Measurements from ENCODE around the gene CCNI2.

The CCNI2 gene

GRCh38 chr5:132766020-132766805, 19.0 kb downstream of the CCNI2 start:
- no peak for DNase-seq

DNA sequence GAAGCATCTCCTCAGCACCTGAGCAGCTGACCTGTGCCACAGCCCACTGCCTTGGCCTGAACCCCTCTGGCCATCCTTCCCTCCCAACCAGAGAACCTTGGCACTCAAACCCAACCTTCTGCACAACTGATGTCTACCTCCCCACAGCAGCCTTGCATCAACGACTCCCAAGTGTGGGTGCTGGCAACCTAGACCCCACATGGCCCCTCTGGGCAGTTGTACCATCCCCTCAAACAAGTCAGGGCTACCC, 19.5 kb downstream of the CCNI2 start:
- no peak for DNase-seq

DNA sequence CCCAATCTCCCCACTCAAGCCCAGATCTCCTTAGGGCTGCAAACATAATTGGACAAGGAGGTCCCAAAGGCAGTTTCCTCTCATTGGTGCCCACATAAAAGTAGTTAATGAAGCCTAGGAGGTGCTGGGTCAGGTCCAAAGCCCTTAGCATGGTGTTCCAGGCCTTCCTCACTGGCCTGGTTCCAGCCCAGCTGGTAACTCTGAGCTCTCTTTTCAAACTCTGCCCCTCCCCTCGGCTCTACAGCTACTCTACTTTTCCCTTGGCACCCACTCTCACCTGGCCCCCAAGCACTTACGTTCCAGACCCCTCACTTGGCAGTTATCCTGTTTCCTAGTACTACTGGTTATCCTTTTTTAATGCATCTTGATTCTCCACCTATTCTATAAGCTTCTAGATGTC, 19.9 kb downstream of the CCNI2 start:
- no peak for DNase-seq

GRCh38 chr5:132768485-132768868, 21.3 kb downstream of the CCNI2 start:
- DNase-seq = no peak

DNA sequence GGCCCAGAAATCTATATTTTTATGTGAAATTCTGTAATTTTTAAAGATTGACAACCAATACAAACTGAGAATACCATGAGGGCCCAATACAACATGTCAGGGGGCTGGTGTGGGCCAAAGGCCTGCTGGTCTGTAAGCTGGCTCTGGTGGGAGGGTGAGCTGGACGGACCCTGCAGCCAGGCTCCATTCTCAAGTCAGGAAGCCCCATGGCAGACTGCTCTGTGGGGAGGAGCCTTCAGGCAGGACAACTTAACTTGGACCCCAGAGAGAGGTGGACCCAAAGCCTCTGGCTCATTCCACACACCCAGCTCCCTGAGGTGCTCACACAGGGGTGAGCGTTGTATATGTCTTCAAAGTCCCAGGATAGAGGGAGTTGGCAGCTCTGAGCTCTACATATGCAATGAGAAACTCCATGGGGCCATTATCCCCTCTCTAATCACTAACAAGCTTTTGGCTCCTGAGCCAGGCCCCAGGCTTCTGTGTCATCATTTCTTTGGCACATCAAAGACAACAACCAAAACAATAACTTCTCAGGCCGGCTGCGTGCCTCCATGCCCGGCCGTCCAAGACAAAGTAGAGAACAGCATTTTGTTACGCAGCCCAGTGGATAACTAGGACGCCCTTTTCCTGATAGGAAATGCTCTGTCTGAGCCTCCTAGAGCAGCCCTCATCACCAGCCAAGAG, 23.4 kb downstream of the CCNI2 start:
- DNase-seq = no peak

GRCh38 chr5:132771503-132771998, 24.3 kb downstream of the CCNI2 start:
- DNase-seq = no peak

GRCh38 chr5:132772291-132773070, 25.3 kb downstream of the CCNI2 start:
- DNase-seq = no peak

GRCh38 chr5:132773114-132773513, 25.9 kb downstream of the CCNI2 start:
- no peak for DNase-seq

DNA sequence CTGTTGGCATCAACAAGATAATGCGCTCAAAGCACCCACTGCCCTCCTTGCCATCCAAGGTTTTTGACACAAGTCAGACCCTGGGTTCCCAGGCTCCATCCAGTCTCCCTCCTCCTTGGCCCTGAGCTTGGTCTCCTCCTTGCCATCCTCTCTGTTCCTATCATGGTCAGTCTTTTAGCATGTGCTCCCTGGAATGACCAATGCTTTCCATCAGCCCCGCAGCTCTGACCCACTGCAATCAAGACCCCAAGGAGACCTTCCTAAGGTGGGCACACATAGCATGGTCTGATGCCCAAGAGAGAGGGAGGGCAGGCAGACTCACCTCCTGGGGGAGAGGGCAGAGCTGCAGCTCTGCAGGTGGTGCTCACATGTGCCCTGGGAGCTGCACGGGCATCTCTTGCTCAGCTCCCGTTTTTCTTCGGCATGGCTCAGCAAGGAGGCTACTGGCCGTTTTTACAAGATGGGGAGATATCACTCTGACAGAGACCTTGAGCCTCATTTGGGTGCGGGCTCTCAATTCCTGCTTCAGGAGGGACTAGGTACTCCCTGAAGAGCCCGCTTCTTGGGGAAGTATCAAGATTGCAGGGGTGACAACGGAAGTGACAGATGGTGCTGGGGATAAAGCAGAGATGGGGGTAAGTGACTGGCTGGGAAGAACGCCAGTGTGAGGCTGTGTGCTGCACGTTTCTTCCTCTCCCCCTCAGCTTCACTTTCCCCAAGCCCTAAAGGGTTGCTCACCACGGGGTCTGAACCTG, 26.6 kb downstream of the CCNI2 start:
- no peak for DNase-seq

DNA sequence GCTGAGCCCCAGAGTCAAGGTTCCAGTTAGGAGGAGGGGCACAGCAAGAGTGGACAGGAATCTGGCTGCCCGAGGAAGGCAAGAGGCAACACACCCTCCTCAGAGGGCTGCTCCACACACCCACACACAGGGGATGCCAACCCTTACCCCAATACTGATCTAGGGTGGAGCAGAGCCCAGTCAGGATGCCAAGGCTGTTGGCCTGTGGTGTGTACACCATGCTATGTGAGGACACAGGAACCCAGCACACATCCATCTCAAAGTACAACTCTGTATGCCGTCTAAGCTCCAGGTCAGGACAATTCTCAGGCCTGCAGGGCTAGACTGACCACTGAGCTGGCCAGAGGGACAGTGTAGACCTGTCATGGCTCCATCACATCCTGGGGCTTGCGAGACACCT, 27.2 kb downstream of the CCNI2 start:
- DNase-seq = no peak

DNA sequence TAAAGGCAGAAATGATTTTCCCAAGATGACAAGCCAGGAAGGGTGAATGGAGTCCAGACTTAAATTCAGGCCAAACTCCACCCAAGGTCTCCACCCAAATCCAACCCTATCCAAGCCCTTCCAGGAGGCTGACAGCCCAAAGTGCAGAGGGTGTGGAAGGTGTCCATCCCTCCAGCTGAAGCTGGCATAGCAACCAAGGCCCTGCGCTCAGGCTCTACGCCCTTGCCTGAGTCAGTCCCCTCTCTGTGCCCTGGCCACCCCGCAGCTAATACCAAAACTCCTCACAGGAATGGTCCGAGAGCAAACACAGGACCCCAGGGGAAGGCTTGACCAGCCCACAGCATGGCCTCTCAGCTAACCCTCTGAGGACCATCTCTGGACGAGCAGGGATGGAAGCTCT, 27.7 kb downstream of the CCNI2 start:
- no peak for DNase-seq

- DNase-seq = no peak
These were observed 28.3 kb downstream of the CCNI2 start for GRCh38 chr5:132775476-132775961.

GRCh38 chr5:132776131-132776937, 29.1 kb downstream of the CCNI2 start:
- DNase-seq = peak; percentile 8 to 32

DNA sequence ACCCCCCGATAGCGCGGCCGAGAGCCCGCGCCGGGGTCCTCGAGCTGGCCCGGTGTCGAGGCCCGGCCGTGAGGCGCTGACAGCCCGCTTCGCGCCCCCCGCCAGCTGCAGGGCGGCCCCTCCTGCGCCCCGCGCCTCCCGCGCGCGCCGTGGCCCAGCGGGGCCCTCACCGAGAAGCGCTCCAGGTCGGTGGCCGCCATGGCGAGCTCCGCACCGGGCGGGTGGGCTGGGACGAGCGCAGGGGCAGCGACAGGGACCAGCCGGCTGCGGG, 29.6 kb downstream of the CCNI2 start:
- no peak for DNase-seq

DNA sequence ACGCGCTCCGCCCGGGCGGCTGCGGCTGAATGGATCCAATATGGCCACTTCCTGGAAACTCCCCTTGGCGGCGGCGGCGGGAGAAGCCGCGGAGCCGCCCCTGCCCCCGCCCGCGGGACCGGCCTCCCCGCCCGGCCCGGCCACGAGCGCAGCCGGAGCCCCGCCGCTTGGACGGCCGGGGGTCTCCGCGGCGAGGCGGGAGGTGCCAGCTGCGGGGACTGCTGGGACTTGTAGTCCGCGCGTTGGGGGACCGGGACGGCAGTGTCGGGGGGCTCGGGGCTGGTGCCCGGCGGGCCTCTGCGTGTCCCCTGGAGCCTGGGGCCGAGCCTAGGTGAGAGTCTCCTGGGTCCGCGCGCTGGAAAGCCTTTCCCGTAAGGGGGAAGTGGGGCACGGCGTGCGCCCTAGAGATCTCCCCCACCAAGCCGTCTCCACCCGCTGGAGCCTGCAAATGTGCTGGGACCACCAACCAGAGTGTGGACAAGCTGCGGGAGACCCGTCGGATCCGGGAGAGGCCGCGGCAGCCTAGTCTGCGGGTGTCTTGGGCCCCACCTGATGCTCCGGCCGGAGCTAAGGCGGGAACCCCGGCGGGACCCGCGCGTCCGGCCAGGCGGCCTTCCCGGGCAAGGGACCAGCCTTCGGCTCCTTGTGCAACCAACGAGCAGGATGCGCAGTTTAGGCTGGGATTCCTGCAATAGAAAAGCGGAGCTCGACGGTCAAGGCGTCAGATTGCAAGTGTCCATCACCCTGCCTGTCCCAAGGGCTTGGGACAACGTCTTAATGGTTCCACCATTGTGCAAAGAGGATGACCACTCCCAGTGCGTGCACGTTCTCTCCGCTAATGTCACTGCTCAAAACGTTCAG, 30.2 kb downstream of the CCNI2 start, which contains the start of gene SEPTIN8:
Gene SEPTIN8 (minus strand): TSS at position 31 of the 861 bp plus-strand sequence. CDS start 102 bp downstream, outside the sequence.
- DNase-seq = peak in 1 of 2 experiments; percentile 28

- no peak for DNase-seq
These were observed 30.9 kb downstream of the CCNI2 start for GRCh38 chr5:132778129-132778528.

GRCh38 chr5:132778856-132779255, 31.6 kb downstream of the CCNI2 start:
- no peak for DNase-seq

GRCh38 chr5:132779961-132780360, 32.7 kb downstream of the CCNI2 start:
- no peak for DNase-seq

- DNase-seq = no peak
These were observed 33.4 kb downstream of the CCNI2 start for GRCh38 chr5:132780577-132780976.

DNA sequence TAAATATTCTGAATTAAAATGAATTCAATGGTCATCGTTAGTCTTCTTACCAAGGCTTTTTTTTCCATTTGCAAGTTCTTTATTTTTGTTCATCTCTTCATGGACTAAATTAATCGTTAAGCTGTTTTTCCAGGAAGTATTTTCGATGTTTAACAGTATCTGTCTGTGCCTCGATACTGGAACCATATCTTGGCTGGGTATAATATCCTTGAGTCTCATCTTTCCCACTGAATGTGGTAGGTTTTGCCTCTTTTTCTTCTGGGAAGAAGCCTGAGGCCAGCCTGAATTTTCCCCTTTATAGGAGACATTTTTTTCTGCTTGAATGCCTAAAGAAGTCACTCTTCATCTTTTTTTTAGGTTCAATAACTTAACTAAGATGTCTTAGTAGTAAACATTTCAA, 33.8 kb downstream of the CCNI2 start:
- no peak for DNase-seq

GRCh38 chr5:132782101-132782500, 34.9 kb downstream of the CCNI2 start:
- no peak for DNase-seq

Measured in NCI-H2081 (cell line).